GM12878 (cell line): Measurements from ENCODE around the gene ADGRB2. TPM values are rescaled to one million over a fixed set of nuclear protein-coding genes. Genes with fewer than 3 reads are reported as not detected.

Source experiments
- ATAC-seq: fragments of 200-7000 bp; cut with Tn5 transposase; 3 replicates; pipeline ENCODE4 v1.9.1; 2020; ENCODE audit warnings: mild to moderate bottlenecking, moderate library complexity
- BruUV-seq: library from RNA; stranded (reverse); fragments of 400-500 nt; replicated peaks from 2 replicates; lab custom pipeline; 2021; lab: Mats Ljungman, UMichigan
- CTCF ChIA-PET: fragments of 300-600 bp; sonication (Branson Sonifier 250); formaldehyde crosslinking; extraction: SDS; loops from one replicate; lab custom pipeline; 2021; ENCODE audit warnings: inconsistent platforms; lab: Yijun Ruan, JAX
- POLR2A ChIA-PET: fragments of 350-600 bp; formaldehyde crosslinking; extraction: SDS; loops from one replicate; lab custom pipeline; 2021; ENCODE audit warnings: inconsistent platforms; lab: Charles Lee
- RAD21 ChIA-PET: fragments of 300-600 bp; sonication (Branson Sonifier 250); formaldehyde crosslinking; loops from one replicate; lab custom pipeline; 2023; ENCODE audit warnings: antibody characterized with exemption; ENCODE audit not compliant: unreplicated experiment; lab: Charles Lee
- SMC1A ChIA-PET: fragments of 300-600 bp; sonication (Branson Sonifier 250); formaldehyde crosslinking; loops from one replicate; lab custom pipeline; 2023; ENCODE audit not compliant: unreplicated experiment, uncharacterized antibody; lab: Charles Lee
- DNase-seq: peaks from one replicate; pipeline ENCODE4 v3.0.0-alpha.2; 2011; ENCODE audit warnings: low read depth, low spot score
- FAIRE-seq: peaks from 3 replicates; lab custom pipeline; 2011; peaks lifted over from hg19 to GRCh38; lab: Jason Lieb, UNC
- H2AFZ ChIP-seq: 2 replicates; pipeline ENCODE4 v1.6.0; 2011; ENCODE audit warnings: low read depth, low read length, control low read depth; ENCODE audit not compliant: control insufficient read depth
- H3K27ac ChIP-seq: 2 replicates; pipeline ENCODE4 v1.5.1; 2011; ENCODE audit warnings: control low read depth; ENCODE audit not compliant: control insufficient read depth, insufficient read depth
- H3K27me3 ChIP-seq, 2 experiments: replicated peaks in 1 of 2; 2 replicates each; pipeline versions ENCODE4 v1.6.0 to v1.6.1; 2011; ENCODE audit warnings: low read length in 1 of 2; ENCODE audit not compliant: control insufficient read depth in 2 of 2, insufficient read depth in 2 of 2
- H3K36me3 ChIP-seq, 2 experiments: 2 replicates each; pipeline ENCODE4 v1.5.1; 2011; ENCODE audit warnings: low read length in 1 of 2; ENCODE audit not compliant: control insufficient read depth in 2 of 2, insufficient read depth in 2 of 2
- H3K4me1 ChIP-seq: 2 replicates; pipeline ENCODE4 v1.6.1; 2011; ENCODE audit warnings: mild to moderate bottlenecking, low read length, moderate library complexity, mixed read lengths; ENCODE audit not compliant: control insufficient read depth, insufficient read depth
- H3K4me2 ChIP-seq: 2 replicates; pipeline ENCODE4 v1.6.0; 2011; ENCODE audit warnings: control low read depth; ENCODE audit not compliant: control insufficient read depth, insufficient read depth
- H3K4me3 ChIP-seq: fragments of 200-600 bp; sonication (generic); 2 replicates; pipeline ENCODE4 v1.5.1; 2016
- H3K79me2 ChIP-seq: 2 replicates; pipeline ENCODE4 v1.6.0; 2011; ENCODE audit warnings: low read length; ENCODE audit not compliant: control insufficient read depth, insufficient read depth
- H3K9ac ChIP-seq: 2 replicates; pipeline ENCODE4 v1.8.0; 2011; ENCODE audit warnings: low read length, control low read depth, mixed read lengths; ENCODE audit not compliant: control insufficient read depth, insufficient read depth
- H3K9me3 ChIP-seq: replicated peaks from 3 replicates; pipeline ENCODE4 v1.5.1; 2011; ENCODE audit warnings: mild to moderate bottlenecking, low read length; ENCODE audit not compliant: control insufficient read depth, insufficient read depth
- H4K20me1 ChIP-seq: 2 replicates; pipeline ENCODE4 v1.6.0; 2011; ENCODE audit not compliant: control insufficient read depth, insufficient read depth
- BMI1 ChIP-seq: fragments of 450-650 bp; IDR thresholded peaks from 2 replicates; pipeline ENCODE4 v1.6.1; 2016; ENCODE audit warnings: mild to moderate bottlenecking, moderate library complexity, borderline replicate concordance
- CBX5 ChIP-seq: sonication (generic); IDR thresholded peaks from 2 replicates; pipeline ENCODE4 v1.6.1; 2016; ENCODE audit warnings: low read depth, moderate library complexity, mild to moderate bottlenecking, inconsistent platforms
- FOS ChIP-seq: IDR thresholded peaks from 3 replicates; pipeline ENCODE4 v1.6.1; 2011; ENCODE audit warnings: borderline replicate concordance; ENCODE audit not compliant: insufficient read length; ENCODE audit errors: extremely low read depth
- HDAC2 ChIP-seq: fragments of 200-600 bp; sonication (generic); IDR thresholded peaks from 2 replicates; pipeline ENCODE4 v1.6.1; 2017
- HSF1 ChIP-seq: fragments of 150-350 bp; IDR thresholded peaks from 2 replicates; pipeline ENCODE4 v1.6.1; 2014; ENCODE audit warnings: mild to moderate bottlenecking, low read depth, low read length
- IKZF1 ChIP-seq: fragments of 450-650 bp; conservative IDR thresholded peaks from 2 replicates; pipeline ENCODE4 v1.6.1; 2017; ENCODE audit warnings: antibody characterized with exemption, mild to moderate bottlenecking
- IRF4 ChIP-seq: IDR thresholded peaks from 2 replicates; pipeline ENCODE4 v1.6.1; 2011; ENCODE audit warnings: low read depth, low read length
- MYB ChIP-seq: fragments of 150-350 bp; IDR thresholded peaks from 2 replicates; pipeline ENCODE4 v1.6.1; 2014; ENCODE audit warnings: mild to moderate bottlenecking, low read depth, low read length, borderline replicate concordance
- NFIC ChIP-seq: IDR thresholded peaks from 2 replicates; pipeline ENCODE4 v1.6.1; 2012; ENCODE audit warnings: low read depth, mild to moderate bottlenecking, inconsistent platforms, low read length, moderate library complexity
- NFYB ChIP-seq: IDR thresholded peaks from 2 replicates; pipeline ENCODE4 v1.6.1; 2011; ENCODE audit warnings: low read depth, mild to moderate bottlenecking, low read length, improper control_type of control experiment, moderate library complexity; ENCODE audit not compliant: insufficient read depth
- NR2F1 ChIP-seq: fragments of 450-650 bp; conservative IDR thresholded peaks from 2 replicates; pipeline ENCODE4 v1.6.1; 2017; ENCODE audit warnings: mild to moderate bottlenecking
- PML ChIP-seq: IDR thresholded peaks from 2 replicates; pipeline ENCODE4 v1.6.1; 2012; ENCODE audit warnings: low read length, inconsistent platforms
- SREBF1 ChIP-seq: IDR thresholded peaks from 2 replicates; pipeline ENCODE4 v1.6.1; 2012; ENCODE audit warnings: mild to moderate bottlenecking, low read length
- ZZZ3 ChIP-seq: IDR thresholded peaks from 2 replicates; pipeline ENCODE4 v1.6.1; 2011; ENCODE audit warnings: low read depth; ENCODE audit not compliant: control insufficient read depth, insufficient read length
- WGBS: methylation state at CpG from one replicate; pipeline ENCODE4 v1.1.6; 2016; ENCODE audit warnings: low lambda C conversion rate; ENCODE audit not compliant: insufficient replicate concordance, insufficient coverage; ENCODE audit errors: missing lambda C conversion rate; 5-methylcytosine and 5-hydroxymethylcytosine counted together
- in situ Hi-C: fragments of 300-500 bp; cut with MboI; formaldehyde crosslinking; loops from 9 replicates; pipeline ENCODE4 v1.14.3; 2018; ENCODE audit warnings: mixed read lengths
- intact Hi-C: fragments of 100-400 bp; cut with micrococcal nuclease; formaldehyde crosslinking; loops from one replicate; pipeline ENCODE4 v1.14.2; 2022; ENCODE audit not compliant: unreplicated experiment
- polyA plus RNA-seq, 11 experiments: library from polyadenylated mRNA; depleted of rRNA in 4 of 11; unstranded in 6 of 11; stranded (reverse) in 5 of 11; fragments of >200 nt; fragmentation: Nextera tagmentation in 4 of 11; fragmentation: Illumina TruSeq in 1 of 11; extraction: Ambion mirVana in 4 of 11; extraction: Trizol in 1 of 11; gene quantifications; 1 replicate in 1 of 11; 2 replicates in 10 of 11; pipeline versions ENCODE4 v1.2.1 to v1.2.3, GENCODE V29; 2011 to 2016; ENCODE audit warnings: inconsistent platforms in 2 of 11, missing spikeins in 2 of 11, low read depth in 1 of 11
- total RNA-seq, 4 experiments: library from RNA; depleted of rRNA in 3 of 4; stranded (reverse); fragments of >200 nt in 3 of 4; fragmentation: Illumina TruSeq in 1 of 4; extraction: Trizol in 1 of 4; gene quantifications; 2 replicates each; pipeline versions ENCODE4 v1.2.1 to v1.2.3, GENCODE V29; 2013 to 2021
- TF ChIP-seq, protein P1 (sequence below): fragments of 450-650 bp; conservative IDR thresholded peaks from 2 replicates; pipeline ENCODE4 v1.6.1; 2017; ENCODE audit warnings: mild to moderate bottlenecking, moderate library complexity
- TF ChIP-seq, protein P2 (sequence below): fragments of 450-650 bp; IDR thresholded peaks from 2 replicates; pipeline ENCODE4 v1.6.1; 2017; ENCODE audit warnings: low read depth, mild to moderate bottlenecking, moderate library complexity

The ADGRB2 gene
- total and polyA plus RNA-seq, 10 of the 15 experiments (the other 5 are each of a cell fraction or from before 2014, with no cell fraction given) = 0.11 to 0.33 (median 0.18) TPM; not detected in 4

DNA sequence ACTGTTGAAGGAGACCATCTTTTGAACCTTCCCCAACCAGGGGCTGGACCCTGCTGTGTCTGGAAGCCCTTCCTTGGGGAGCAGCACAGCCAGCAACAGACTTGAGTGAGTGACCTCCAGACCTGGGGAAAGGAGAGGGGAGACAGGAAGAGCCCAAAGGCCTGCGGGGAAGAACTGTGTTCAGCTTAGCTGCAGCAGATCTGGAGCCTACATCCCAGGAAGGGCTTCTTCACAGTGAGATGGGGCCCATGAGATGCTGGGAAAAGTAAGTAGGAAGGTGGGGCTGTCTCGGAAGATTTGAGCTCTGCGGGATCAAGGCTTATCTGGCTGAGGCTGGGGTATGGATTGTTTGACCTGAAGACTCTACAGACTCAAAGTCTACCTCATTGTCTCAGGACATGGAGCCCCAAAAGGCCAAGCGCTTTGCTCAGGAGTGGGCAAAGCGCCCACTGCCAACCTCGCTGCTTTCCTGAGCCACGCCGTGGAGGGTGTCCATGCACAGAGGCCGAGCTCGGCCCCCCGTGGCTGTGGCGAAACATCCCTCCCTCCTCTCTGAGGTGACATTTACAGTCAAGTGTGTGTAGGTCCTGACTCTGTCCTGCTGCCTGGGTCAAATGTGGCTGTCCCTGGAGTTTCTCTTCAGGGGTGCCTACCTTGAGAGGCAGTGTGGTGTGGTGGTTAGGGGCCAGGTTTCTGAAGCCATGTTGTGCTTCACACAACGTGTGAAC is 27.2 kb upstream of the ADGRB2 start:
- Histone ChIP-seq H3K27ac (no peak overlapping the region), H2AFZ (no peak overlapping the region), H4K20me1 (no peaks in the 10 kb centered on the region), H3K9me3 (no peaks in the 10 kb centered on the region), H3K4me1 (peaks cover 8% of the 10 kb centered on the region), H3K27me3 (no peaks in the 10 kb centered on the region; a peak in 2 of 4 replicates), H3K79me2 (no peaks in the 10 kb centered on the region)
- no TSS peak for BruUV-seq
- SMC1A ChIA-PET = interaction anchor here (0.6 to 3.7 kb wide), 4 partner anchors 126 to 173 kb away, joined by 3 to 38 read pairs (median 12); no protein-coding TSS in a partner anchor
- intact Hi-C loops = no loop called here
- ATAC-seq (no peak), DNase-seq (no peak)
- WGBS = 40% methylated on average over 13 of the region's 13 CpGs
- TF ChIP-seq PML (no peak), NFYB (no peak), IKZF1 (no peak), MYB (no peak), ZZZ3 (no peak), HDAC2 (no peak), HSF1 (no peak), NR2F1 (no peak), SREBF1 (no peak), NFIC (no peak), IRF4 (no peak), FOS (no peak), BMI1 (no peak), CBX5 (no peak)
- TF ChIP-seq, protein P1, sequence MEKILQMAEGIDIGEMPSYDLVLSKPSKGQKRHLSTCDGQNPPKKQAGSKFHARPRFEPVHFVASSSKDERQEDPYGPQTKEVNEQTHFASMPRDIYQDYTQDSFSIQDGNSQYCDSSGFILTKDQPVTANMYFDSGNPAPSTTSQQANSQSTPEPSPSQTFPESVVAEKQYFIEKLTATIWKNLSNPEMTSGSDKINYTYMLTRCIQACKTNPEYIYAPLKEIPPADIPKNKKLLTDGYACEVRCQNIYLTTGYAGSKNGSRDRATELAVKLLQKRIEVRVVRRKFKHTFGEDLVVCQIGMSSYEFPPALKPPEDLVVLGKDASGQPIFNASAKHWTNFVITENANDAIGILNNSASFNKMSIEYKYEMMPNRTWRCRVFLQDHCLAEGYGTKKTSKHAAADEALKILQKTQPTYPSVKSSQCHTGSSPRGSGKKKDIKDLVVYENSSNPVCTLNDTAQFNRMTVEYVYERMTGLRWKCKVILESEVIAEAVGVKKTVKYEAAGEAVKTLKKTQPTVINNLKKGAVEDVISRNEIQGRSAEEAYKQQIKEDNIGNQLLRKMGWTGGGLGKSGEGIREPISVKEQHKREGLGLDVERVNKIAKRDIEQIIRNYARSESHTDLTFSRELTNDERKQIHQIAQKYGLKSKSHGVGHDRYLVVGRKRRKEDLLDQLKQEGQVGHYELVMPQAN = no peak
- TF ChIP-seq, protein P2, sequence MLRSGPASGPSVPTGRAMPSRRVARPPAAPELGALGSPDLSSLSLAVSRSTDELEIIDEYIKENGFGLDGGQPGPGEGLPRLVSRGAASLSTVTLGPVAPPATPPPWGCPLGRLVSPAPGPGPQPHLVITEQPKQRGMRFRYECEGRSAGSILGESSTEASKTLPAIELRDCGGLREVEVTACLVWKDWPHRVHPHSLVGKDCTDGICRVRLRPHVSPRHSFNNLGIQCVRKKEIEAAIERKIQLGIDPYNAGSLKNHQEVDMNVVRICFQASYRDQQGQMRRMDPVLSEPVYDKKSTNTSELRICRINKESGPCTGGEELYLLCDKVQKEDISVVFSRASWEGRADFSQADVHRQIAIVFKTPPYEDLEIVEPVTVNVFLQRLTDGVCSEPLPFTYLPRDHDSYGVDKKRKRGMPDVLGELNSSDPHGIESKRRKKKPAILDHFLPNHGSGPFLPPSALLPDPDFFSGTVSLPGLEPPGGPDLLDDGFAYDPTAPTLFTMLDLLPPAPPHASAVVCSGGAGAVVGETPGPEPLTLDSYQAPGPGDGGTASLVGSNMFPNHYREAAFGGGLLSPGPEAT = no peak
- TF ChIP-seq, all 136 proteins: peak for 0
- CTCF ChIA-PET = interaction anchor here (1.0 to 5.4 kb wide), 6 partner anchors 14 to 272 kb away, joined by 3 to 90 read pairs (median 12); partner anchors contain the start of gene ADGRB2
- RAD21 ChIA-PET = interaction anchor here (0.6 to 2.3 kb wide), 3 partner anchors 173 to 977 kb away, joined by 4 to 6 read pairs (median 4); no protein-coding TSS in a partner anchor
- FAIRE-seq = no peak
- in situ Hi-C loops = no loop called here
- POLR2A ChIA-PET = no interaction called here
- no peak overlapping the region for H3K9ac ChIP-seq
- H3K4me2 ChIP-seq = no peak overlapping the region
- H3K4me3 ChIP-seq = no peak overlapping the region
- no peaks in the 10 kb centered on the region for H3K36me3 ChIP-seq
